ENCODE data around the gene EPHB1.
"Not testable (repeated sequence)": the region's sequence is repeated elsewhere in the genome, so short reads cannot be mapped to it uniquely, and the experiment has no call there.

The EPHB1 gene

GRCh38 chr3:135005616-135006015, 210.6 kb downstream of the EPHB1 start:
- not testable (repeated sequence) for DNase-seq (ENCODE audit: low spot score)

DNA sequence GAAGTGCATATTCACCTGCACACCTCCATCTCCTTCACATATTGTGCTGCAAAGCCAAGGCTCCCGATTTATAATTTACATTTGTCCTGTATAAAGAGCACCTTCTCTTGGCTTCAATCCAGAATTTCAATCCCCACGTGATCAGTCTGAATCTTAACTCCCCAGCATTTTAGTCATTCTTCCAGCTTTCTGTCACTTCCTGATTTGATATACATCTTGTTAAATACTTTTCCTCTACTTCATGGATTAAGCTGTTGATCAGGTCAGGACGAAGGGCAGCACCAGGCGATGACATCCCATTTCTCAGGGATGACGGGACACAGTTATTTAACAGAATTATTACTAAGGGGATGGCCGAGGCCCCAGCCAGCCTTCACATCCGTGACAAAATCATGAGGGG, 212.5 kb downstream of the EPHB1 start:
- DNase-seq (ENCODE audit: low spot score): no peak

DNA sequence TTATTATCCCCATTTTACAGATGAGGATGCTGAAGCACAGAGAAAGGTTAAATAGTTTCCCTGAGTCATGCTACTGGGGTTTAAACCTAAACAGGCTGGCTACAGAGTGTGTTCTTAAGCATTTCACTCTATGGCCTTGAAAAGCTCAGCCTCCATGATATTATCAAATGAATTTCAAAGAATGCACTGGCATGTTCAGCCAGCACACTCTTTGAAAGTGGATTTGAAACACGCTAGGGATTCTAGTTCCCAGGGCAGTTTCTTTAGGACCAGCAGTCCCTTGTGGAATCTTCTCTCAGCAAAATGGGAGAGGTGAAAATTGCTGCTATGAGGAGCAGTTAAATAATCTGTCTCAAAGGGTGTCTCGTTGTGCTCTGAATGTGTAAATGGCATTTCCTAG, 213.3 kb downstream of the EPHB1 start:
- DNase-seq (ENCODE audit: low spot score): no peak

- DNase-seq (ENCODE audit: low spot score): no peak
Measured at GRCh38 chr3:135009014-135009413, 214.0 kb downstream of the EPHB1 start.

DNA sequence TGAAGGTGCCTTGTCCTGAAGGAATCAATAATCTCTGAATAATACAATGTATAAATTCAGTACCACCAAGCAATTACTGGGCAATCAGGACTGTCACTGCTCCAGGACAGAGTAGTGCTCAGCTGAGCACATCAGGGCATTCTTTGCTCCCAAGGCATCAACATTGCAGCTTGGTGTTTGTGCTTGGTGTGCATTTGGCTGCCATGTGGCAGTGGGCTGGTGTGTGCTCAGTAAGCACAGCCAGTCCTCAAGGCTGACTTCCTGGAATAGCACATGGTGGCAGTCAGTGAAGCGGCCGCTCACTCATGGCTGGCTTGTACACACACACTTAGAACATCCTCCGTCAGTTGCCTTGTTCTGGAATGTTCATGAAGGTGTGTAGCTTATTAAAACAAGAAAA, 217.0 kb downstream of the EPHB1 start:
- DNase-seq (ENCODE audit: low spot score): no peak

DNA sequence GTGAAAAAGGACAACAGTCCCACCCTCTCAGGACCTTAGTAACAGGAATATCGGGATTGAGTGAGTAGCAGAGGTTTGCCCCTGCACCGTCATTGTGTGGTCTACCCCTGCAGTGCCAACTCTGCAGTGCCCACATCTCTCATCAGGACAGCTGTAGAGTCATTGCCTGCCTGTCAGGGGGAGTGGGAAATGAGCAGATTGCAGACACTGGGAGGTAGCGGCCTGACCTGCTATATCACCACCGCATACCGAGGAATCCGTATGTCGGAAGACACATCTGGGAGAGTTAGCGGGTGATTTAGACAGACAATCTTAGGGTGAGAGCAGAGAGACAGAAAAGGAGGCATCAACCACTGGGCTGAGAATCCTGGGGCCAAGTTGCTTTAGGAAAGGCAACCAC, 218.1 kb downstream of the EPHB1 start:
- DNase-seq (ENCODE audit: low spot score): no peak

DNA sequence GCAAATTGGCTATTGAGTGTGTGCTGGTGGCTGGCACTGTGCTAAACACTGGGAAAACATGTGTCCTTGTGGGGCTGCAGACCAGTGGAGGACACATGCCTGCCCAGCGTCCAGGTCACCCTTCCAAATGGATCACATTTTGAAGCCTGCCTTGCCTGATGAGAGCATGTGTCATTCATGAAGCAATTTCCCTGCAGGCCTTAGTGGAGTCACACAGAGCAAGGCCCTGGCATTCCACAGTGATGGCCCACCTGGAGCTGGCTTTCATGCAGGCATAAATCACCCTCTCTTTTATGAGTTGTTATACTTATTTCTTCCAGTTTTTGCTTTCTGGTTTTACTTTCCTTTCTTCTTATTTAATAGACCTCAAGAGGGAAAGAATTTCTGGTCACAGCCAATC, 219.5 kb downstream of the EPHB1 start:
- no peak for DNase-seq (ENCODE audit: low spot score)

GRCh38 chr3:135017003-135017893, 222.2 kb downstream of the EPHB1 start:
- no peak for DNase-seq (ENCODE audit: low spot score)

GRCh38 chr3:135018149-135018923, 223.3 kb downstream of the EPHB1 start:
- DNase-seq (ENCODE audit: low spot score): no peak

- DNase-seq (ENCODE audit: low spot score): no peak
Measured at GRCh38 chr3:135020181-135020580, 225.1 kb downstream of the EPHB1 start.

GRCh38 chr3:135023996-135024658, 229.1 kb downstream of the EPHB1 start:
- DNase-seq (ENCODE audit: low spot score): no peak

- DNase-seq (ENCODE audit: low spot score): not testable (repeated sequence)
Measured at GRCh38 chr3:135030768-135031615, 235.9 kb downstream of the EPHB1 start.

GRCh38 chr3:135033737-135034136, 238.7 kb downstream of the EPHB1 start:
- DNase-seq (ENCODE audit: low spot score): no peak

GRCh38 chr3:135034291-135034768, 239.3 kb downstream of the EPHB1 start:
- DNase-seq (ENCODE audit: low spot score): no peak

- no peak for DNase-seq (ENCODE audit: low spot score)
Measured at GRCh38 chr3:135034891-135035440, 239.9 kb downstream of the EPHB1 start.

DNA sequence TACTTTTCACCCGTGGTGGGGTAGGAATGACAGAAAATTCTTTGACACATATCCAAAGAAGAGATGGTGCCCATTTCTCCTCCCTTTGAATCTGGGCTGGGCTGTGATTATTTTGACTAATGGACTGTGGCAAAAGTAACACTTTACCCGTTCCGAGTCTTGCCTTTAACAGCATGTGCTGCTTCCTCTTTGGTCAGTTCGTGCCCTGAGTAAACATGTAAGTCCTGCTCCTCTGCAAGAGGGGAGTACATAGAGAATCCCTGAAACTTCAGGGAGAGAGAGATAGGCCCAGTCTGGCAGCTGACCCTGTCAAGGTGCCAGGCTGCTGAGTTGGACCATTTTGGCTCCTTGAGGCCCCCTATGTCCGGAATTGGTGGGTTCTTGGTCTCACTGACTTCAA, 243.1 kb downstream of the EPHB1 start:
- no peak for DNase-seq (ENCODE audit: low spot score)

DNA sequence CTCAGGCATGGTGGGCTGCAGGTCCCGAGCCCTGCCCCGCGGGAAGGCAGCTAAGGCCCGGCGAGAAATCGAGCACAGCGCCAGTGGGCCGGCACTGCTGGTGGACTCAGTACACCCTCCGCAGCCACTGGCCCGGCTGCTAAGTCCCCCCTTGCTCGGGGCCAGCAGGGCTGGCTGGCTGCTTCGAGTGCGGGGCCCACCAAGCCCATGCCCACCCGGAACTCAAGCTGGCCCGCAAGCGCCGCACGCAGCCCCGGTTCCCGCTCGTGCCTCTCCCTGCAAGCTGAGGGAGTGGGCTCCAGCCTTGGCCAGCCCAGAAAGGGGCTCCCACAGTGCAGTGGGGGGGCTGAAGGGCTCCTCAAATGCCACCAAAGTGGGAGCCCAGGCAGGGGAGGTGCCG, 244.5 kb downstream of the EPHB1 start:
- not testable (repeated sequence) for DNase-seq (ENCODE audit: low spot score)

DNA sequence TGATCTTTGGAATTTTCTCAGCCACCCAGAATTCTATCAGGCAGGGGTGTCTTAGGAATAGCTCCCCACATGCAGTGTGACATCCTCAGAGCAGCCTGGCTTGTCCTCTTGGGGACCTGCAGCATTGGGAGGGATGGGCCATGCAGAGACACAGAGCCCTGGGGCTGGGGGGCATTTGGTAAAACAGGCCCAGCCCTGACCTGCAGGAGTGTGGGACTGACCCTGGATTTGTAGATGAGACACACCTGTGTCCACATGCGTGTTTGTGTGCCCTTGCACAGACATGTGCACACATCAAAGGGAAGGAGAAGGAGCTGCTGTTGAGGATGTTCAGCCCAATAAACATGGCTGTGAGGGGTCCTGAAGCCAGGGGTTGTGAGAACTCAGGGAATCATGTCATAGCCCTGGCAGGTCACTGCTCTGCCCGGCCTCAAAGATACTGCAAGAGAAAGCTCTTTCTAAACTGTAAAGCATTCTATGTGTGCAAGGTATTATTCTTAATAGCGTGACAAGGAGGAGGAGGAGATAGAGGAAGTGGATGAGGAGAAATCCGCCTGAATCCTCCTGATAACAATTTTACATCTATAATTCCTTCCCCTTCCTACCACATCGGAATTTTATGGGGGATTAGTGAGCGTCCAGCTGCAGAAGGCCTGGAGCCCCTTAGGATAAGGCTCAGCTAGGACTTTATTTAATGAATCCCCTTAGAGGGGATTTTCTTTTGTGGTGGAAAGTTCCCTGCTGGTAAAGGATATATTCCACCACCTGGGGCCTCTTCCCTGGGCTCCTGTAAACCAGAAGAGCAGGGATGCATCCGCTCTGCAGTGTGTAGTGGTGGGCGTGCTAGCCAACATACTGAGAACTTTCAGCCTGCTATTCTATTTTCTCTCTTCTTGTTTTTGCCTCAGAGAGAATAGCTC, 245.5 kb downstream of the EPHB1 start:
- DNase-seq (ENCODE audit: low spot score): no peak

DNA sequence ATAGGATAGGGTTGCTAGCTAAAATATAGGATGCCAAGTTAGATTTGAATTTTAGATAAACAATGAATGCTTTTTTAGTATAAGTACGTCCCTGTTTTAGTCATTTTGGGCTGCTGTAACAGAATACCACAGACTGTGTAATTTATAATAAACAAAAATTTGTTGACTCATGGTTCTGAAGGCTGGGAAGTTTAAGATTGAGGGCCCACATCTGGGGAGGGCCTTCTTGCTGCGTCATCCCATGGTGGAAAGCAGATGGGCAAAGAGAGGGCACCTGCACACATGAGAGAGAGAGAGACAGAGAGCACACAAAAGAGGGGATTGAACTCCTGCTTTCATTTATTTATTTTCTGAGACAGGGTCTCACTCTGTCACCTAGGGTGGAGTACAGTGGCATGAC, 246.5 kb downstream of the EPHB1 start:
- no peak for DNase-seq (ENCODE audit: low spot score)

DNA sequence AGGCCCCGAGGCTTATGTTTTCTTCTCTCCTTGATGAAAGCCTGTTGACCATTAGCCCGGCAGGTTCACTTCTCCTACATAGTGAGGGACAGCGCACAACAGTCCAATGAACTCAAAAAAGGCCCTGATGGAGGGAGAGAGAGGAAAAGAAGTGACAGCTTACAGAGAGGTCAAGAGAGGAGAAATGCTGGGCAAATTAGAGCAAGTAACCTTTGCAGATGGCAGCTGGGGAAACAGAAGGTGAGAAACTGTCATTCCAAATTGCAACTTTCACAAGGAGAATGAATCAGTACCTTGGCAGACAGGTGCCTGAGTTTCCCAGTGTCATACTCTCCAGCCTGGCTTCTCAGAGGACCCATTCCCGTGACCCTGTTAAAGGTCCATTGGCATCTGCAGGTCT, 252.0 kb downstream of the EPHB1 start:
- no peak for DNase-seq (ENCODE audit: low spot score)
